HG02623 (cell line): Measurements from ENCODE around the gene NUDT1.

Experiments used
- ATAC-seq: cut with Tn5 transposase; IDR thresholded peaks from one replicate; pipeline ENCODE4 v1.9.1; 2021; ENCODE audit warnings: moderate library complexity; ENCODE audit not compliant: unreplicated experiment

The NUDT1 gene

GRCh38 chr7:2241580-2242540 is at the start of gene NUDT1, which contains the start of gene MRM2:
Gene NUDT1, plus strand, starts transcription at chr7:2242226. Its CDS starts 2,349 bp downstream, at chr7:2244575.
Gene MRM2, minus strand, starts transcription at chr7:2242205. Its CDS starts 36 bp downstream, at chr7:2242169.
- ATAC-seq, result peak; percentile 68

GRCh38 chr7:2192831-2193534 is 49.0 kb upstream of the NUDT1 start:
- no peak for ATAC-seq

- no peak for ATAC-seq
These were observed 48.3 kb upstream of the NUDT1 start for GRCh38 chr7:2193575-2194305.

GRCh38 chr7:2195400-2196246 is 46.4 kb upstream of the NUDT1 start:
- no peak for ATAC-seq

GRCh38 chr7:2196381-2197378 is 45.3 kb upstream of the NUDT1 start:
- ATAC-seq, result no peak

- no peak for ATAC-seq
These were observed 44.4 kb upstream of the NUDT1 start for GRCh38 chr7:2197436-2198155.

- ATAC-seq, result no peak
These were observed 43.8 kb upstream of the NUDT1 start for GRCh38 chr7:2198206-2198605.

- no peak for ATAC-seq
These were observed 43.3 kb upstream of the NUDT1 start for GRCh38 chr7:2198760-2199159.

GRCh38 chr7:2199528-2199927 is 42.5 kb upstream of the NUDT1 start:
- ATAC-seq, result no peak

- ATAC-seq, result no peak
These were observed 42.0 kb upstream of the NUDT1 start for GRCh38 chr7:2199956-2200583.

GRCh38 chr7:2200584-2200980 is 41.4 kb upstream of the NUDT1 start:
- ATAC-seq, result no peak

- ATAC-seq, result no peak
These were observed 40.9 kb upstream of the NUDT1 start for GRCh38 chr7:2201128-2201527.

GRCh38 chr7:2201686-2202360 is 40.2 kb upstream of the NUDT1 start:
- no peak for ATAC-seq

- no peak for ATAC-seq
These were observed 39.7 kb upstream of the NUDT1 start for GRCh38 chr7:2202361-2202761.

GRCh38 chr7:2202901-2203765 is 38.9 kb upstream of the NUDT1 start:
- no peak for ATAC-seq

- ATAC-seq, result no peak
These were observed 38.2 kb upstream of the NUDT1 start for GRCh38 chr7:2203766-2204300.
